ENCODE results near the gene SAA1.

The SAA1 gene

DNA sequence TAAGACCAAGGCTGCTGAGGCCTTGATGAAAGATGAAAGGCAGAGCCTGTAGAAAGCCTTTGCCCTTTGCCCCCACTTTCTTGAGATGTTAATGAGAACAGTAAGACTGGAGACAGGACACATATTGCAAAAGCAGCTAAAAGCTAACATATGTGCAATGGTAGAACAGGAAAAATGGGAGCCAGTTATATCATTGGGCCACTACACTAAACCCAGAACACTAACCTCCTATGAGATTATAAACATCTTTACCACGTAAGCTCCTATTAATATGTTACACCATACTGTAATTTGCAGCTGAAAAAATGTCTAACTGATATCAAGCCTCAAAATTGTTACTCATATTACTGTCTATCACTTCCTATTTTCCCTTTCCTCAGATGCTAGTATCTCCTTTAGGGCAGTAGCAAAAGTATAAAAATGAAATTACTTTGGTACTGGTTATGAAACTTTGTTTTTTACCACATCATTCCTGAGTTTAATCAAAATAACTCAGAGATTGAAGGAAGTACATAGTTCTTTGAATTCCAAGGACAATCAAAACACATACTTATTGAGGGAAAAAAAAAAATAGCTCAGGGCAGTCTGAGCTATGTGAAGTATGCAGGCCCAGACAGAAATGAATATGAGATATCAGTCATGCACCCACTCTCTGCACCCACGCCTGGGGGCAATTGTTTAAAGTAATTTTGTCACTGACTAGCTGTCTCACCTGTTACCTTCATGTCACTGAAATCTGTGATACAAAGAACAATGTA, 46.8 kb downstream of the SAA1 start:
- no peak for FAIRE-seq

- FAIRE-seq = no peak
These were observed 48.1 kb downstream of the SAA1 start for GRCh38 chr11:18313965-18314763.

- FAIRE-seq = no peak
These were observed 48.9 kb downstream of the SAA1 start for GRCh38 chr11:18314784-18315523.

- FAIRE-seq = no peak
These were observed 49.8 kb downstream of the SAA1 start for GRCh38 chr11:18315893-18316292.

GRCh38 chr11:18317551-18317950, 51.5 kb downstream of the SAA1 start:
- no peak for FAIRE-seq

Measured in islet of Langerhans (tissue), 1 donor.